ENCODE data around the gene ZFP36L2. TPM values are rescaled to one million over a fixed set of nuclear protein-coding genes. Genes with fewer than 3 reads are reported as not detected.

Gene ZFP36L2
- total and polyA plus RNA-seq, 9 of the 15 experiments (the other 6 are each of a cell fraction or from before 2014, with no cell fraction given): 4.1 to 60.6 (median 20.3) TPM

GRCh38 chr2:43190311-43191052 lies 35.9 kb downstream of the ZFP36L2 start (continued):
- TF ChIP-seq, protein P1, sequence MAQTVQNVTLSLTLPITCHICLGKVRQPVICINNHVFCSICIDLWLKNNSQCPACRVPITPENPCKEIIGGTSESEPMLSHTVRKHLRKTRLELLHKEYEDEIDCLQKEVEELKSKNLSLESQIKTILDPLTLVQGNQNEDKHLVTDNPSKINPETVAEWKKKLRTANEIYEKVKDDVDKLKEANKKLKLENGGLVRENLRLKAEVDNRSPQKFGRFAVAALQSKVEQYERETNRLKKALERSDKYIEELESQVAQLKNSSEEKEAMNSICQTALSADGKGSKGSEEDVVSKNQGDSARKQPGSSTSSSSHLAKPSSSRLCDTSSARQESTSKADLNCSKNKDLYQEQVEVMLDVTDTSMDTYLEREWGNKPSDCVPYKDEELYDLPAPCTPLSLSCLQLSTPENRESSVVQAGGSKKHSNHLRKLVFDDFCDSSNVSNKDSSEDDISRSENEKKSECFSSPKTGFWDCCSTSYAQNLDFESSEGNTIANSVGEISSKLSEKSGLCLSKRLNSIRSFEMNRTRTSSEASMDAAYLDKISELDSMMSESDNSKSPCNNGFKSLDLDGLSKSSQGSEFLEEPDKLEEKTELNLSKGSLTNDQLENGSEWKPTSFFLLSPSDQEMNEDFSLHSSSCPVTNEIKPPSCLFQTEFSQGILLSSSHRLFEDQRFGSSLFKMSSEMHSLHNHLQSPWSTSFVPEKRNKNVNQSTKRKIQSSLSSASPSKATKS (CRISPR knock-in tag; IDR thresholded peaks at IDR 0.05): no peak
- no peak for TF ChIP-seq MLLT1 (IDR thresholded peaks at IDR 0.05)
- TF ChIP-seq HOXB6 (CRISPR knock-in tag; IDR thresholded peaks at IDR 0.05; ENCODE audit: borderline replicate concordance): no peak
- no peak for TF ChIP-seq POLR3A (IDR thresholded peaks at IDR 0.05; ENCODE audit: borderline replicate concordance, extremely low read depth, insufficient read depth, insufficient read length)
- TF ChIP-seq ERF (CRISPR knock-in tag; IDR thresholded peaks at IDR 0.05): peak; percentile 96; the same call in 1 of the 2 replicates
- no peak for TF ChIP-seq FUS (optimal IDR thresholded peaks at IDR 0.05; ENCODE audit: low read depth, low read length)
- no peak for TF ChIP-seq MBD1 (CRISPR knock-in tag; IDR thresholded peaks at IDR 0.05)
- peak; percentile 83 for TF ChIP-seq NFIC (IDR thresholded peaks at IDR 0.05)
- TF ChIP-seq SMAD2 (IDR thresholded peaks at IDR 0.05; ENCODE audit: low read depth, low read length): no peak
- peak; percentile 27; the same call in 1 of the 2 replicates for TF ChIP-seq ZNF175 (CRISPR knock-in tag; IDR thresholded peaks at IDR 0.05; ENCODE audit: low read depth)
- no peak for TF ChIP-seq ZNF280B (CRISPR knock-in tag; IDR thresholded peaks at IDR 0.05)
- no peak for TF ChIP-seq ZNF24 (IDR thresholded peaks at IDR 0.05)
- TF ChIP-seq NCOA1 (IDR thresholded peaks at IDR 0.05; ENCODE audit: low read depth): peak; percentile 19; the same call in 1 of the 2 replicates
- TF ChIP-seq SMAD4 (CRISPR knock-in tag; conservative IDR thresholded peaks at IDR 0.05): peak; percentile 68; the same call in 1 of the 2 replicates
- 0 out of 2 replicates have a peak, but pooled peaks have one; percentile 30 for TF ChIP-seq POLR2G (IDR thresholded peaks at IDR 0.05; ENCODE audit: low read depth, low read length)
- no peak for TF ChIP-seq SRSF7 (optimal IDR thresholded peaks at IDR 0.05; ENCODE audit: low read depth, low read length)

All from K562 (cell line).